Measurements from ENCODE around the gene ITPR1. TPM values are rescaled to one million over a fixed set of nuclear protein-coding genes. Genes with fewer than 3 reads are reported as not detected.

The ITPR1 gene
- total and polyA plus RNA-seq, 2 of the 4 experiments (the other 2 are of a cell fraction), result 1.8 to 5.7 TPM

GRCh38 chr3:4763604-4764247 lies 270.6 kb downstream of the ITPR1 start:
- Histone ChIP-seq H3K4ac (ENCODE audit: low read depth, low read length) (no peak overlapping the region), H3K9me1 (ENCODE audit: insufficient read depth, low read length) (no peaks in the 10 kb centered on the region), H3K27ac (ENCODE audit: insufficient read depth, low read length) (no peak overlapping the region), H3K79me1 (ENCODE audit: low read depth in 1 of 2, low read length in 2 of 2) (no peaks in the 10 kb centered on the region), H2BK120ac (ENCODE audit: low read depth, low read length) (no peak overlapping the region), H2AK5ac (ENCODE audit: low read depth, low read length) (no peak overlapping the region), H3K18ac (ENCODE audit: low read depth, low read length) (no peak overlapping the region), H2BK5ac (ENCODE audit: low read depth, low read length, poor library complexity, severe bottlenecking) (no peak overlapping the region), H2BK20ac (ENCODE audit: low read depth, low read length) (no peak overlapping the region), H4K5ac (ENCODE audit: low read depth, low read length) (no peak overlapping the region), H4K20me1 (ENCODE audit: insufficient read depth, low read length) (no peaks in the 10 kb centered on the region), H3K56ac (ENCODE audit: extremely low read depth, insufficient read depth, low read length) (no peak overlapping the region), H2AK9ac (replicated peaks; ENCODE audit: low read depth, low read length, poor library complexity) (no peak overlapping the region), H4K91ac (ENCODE audit: insufficient read depth, low read depth, low read length) (no peak overlapping the region), H3K27me3 (ENCODE audit: control insufficient read depth, insufficient read depth, low read length) (no peaks in the 10 kb centered on the region; the same call in 1 of the 2 replicates), H3K4me2 (ENCODE audit: low read depth, low read length) (no peak overlapping the region), H3K9me3 (ENCODE audit: control insufficient read depth, insufficient read depth, low read length) (peaks cover 10% of the 10 kb centered on the region), H4K8ac (ENCODE audit: low read depth in 2 of 2, low read length in 2 of 2) (no peak overlapping the region), H2AFZ (replicated peaks; ENCODE audit: low read length, poor library complexity) (no peak overlapping the region), H3K4me1 (ENCODE audit: control insufficient read depth, insufficient read depth, low read length) (no peaks in the 10 kb centered on the region), H3K9ac (ENCODE audit: low read depth, low read length) (no peak overlapping the region), H3K4me3 (ENCODE audit: insufficient read depth, low read depth, low read length) (no peak overlapping the region), H2BK15ac (ENCODE audit: low read depth, low read length) (no peak overlapping the region), H3K36me3 (ENCODE audit: control insufficient read depth, insufficient read depth, low read length) (no peaks in the 10 kb centered on the region), H3K14ac (replicated peaks; ENCODE audit: low read depth, low read length) (no peak overlapping the region), H3K23ac (ENCODE audit: low read depth, low read length) (no peak overlapping the region)
- no TSS peak for BruUV-seq (replicated peaks)
- CTCF ChIA-PET, result no interaction called here
- in situ Hi-C loops (cut with MboI; ENCODE audit: low sequenced_read_pairs) (no loop called here), intact Hi-C loops (cut with micrococcal nuclease) (no loop called here), dilution Hi-C loops (cut with HindIII; ENCODE audit: low sequenced_read_pairs, unreplicated experiment) (no loop called here)
- POLR2A ChIA-PET (ENCODE audit: unreplicated experiment), result no interaction called here
- TF ChIP-seq CTCF (conservative IDR thresholded peaks at IDR 0.05; ENCODE audit: low read depth, low read length) (no peak), USF2 (IDR thresholded peaks at IDR 0.05; ENCODE audit: low read depth, low read length) (no peak), ELK1 (IDR thresholded peaks at IDR 0.05; ENCODE audit: borderline replicate concordance, low read depth, low read length) (no peak), FOS (IDR thresholded peaks at IDR 0.05; ENCODE audit: low read depth, low read length) (no peak), CEBPB (IDR thresholded peaks at IDR 0.05; ENCODE audit: low read depth, low read length) (no peak), MXI1 (IDR thresholded peaks at IDR 0.05; ENCODE audit: borderline replicate concordance, low read depth, low read length) (no peak), SMC3 (IDR thresholded peaks at IDR 0.05; ENCODE audit: low read depth, low read length) (no peak), RFX5 (IDR thresholded peaks at IDR 0.05; ENCODE audit: low read depth, low read length) (no peak), POLR2A (IDR thresholded peaks at IDR 0.05; ENCODE audit: low read depth, low read length) (no peak), RCOR1 (IDR thresholded peaks at IDR 0.05; ENCODE audit: insufficient replicate concordance, low read length) (no peak), NFE2L2 (IDR thresholded peaks at IDR 0.05; ENCODE audit: low read depth, low read length) (no peak), MAZ (IDR thresholded peaks at IDR 0.05; ENCODE audit: borderline replicate concordance, low read depth, low read length) (no peak), RAD21 (IDR thresholded peaks at IDR 0.05; ENCODE audit: low read length) (no peak), MAFK (IDR thresholded peaks at IDR 0.05; ENCODE audit: low read depth, low read length) (no peak), BHLHE40 (IDR thresholded peaks at IDR 0.05; ENCODE audit: low read depth, low read length) (no peak), CHD1 (IDR thresholded peaks at IDR 0.05; ENCODE audit: low read depth, low read length) (no peak)
- DNase-seq (no peak), ATAC-seq (ENCODE audit: low read depth) (no peak)
- 92% methylated on average over 12 of the region's 21 CpGs; no CpG with 5 or more reads in 1 of the 2 experiments for WGBS, 2 experiments (ENCODE audit: extremely low coverage in 2 of 2, insufficient read length in 1 of 2)
